NCI-H2029 (cell line): ENCODE results near the gene SPDYE17.
"Not testable (repeated sequence)": the region's sequence is repeated elsewhere in the genome, so short reads cannot be mapped to it uniquely, and the experiment has no call there.

Source experiments
- DNase-seq: peaks from one replicate; lab custom pipeline; 2025; lab: John Stamatoyannopoulos, UW

The SPDYE17 gene, protein sequence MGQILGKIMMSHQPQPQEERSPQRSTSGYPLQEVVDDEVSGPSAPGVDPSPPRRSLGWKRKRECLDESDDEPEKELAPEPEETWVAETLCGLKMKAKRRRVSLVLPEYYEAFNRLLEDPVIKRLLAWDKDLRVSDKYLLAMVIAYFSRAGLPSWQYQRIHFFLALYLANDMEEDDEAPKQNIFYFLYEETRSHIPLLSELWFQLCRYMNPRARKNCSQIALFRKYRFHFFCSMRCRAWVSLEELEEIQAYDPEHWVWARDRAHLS

DNA sequence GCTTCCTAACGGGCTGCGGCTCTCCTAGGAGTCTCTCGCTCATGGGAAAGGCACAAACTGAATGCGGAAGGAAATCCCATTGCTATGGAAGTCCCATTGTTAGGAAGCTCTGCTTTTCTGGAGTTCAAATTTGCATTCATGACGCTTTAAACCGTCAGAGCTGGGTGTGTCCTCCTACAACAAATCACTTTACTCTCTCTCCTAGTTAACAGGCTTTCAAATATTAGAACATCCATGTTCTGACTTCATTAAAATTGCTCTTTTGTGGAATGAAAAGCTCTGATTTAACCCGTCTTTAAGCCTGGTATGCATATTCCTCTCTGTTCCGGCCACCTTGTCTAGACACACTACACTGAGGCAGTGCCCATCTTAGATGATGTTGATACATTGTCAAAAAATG is at the start of gene SPDYE17:
SPDYE17 (minus strand) TSS at position 101 of the 400 bp plus-strand sequence. CDS start 1,791 bp downstream, outside the sequence.
- DNase-seq, result not testable (repeated sequence)

DNA sequence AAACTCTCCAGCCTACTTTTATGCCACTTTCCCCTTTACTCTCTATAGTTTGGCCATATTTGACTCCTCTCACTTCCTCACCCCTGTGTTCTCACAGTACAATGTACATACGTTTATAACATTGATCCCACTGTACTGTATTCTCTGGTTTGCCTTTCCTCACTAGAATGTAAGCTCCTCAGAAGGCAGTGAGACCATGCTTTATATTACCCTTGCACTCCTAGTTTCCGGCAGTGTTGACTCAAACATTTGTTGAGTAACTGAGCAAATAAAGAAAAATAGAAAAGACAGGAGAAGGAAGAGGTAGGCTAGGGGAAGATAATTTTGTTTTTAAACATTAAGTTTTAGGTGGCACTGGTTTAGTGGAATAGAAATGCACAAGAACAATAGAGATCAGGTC is 48.1 kb upstream of the SPDYE17 start:
- DNase-seq, result not testable (repeated sequence)

DNA sequence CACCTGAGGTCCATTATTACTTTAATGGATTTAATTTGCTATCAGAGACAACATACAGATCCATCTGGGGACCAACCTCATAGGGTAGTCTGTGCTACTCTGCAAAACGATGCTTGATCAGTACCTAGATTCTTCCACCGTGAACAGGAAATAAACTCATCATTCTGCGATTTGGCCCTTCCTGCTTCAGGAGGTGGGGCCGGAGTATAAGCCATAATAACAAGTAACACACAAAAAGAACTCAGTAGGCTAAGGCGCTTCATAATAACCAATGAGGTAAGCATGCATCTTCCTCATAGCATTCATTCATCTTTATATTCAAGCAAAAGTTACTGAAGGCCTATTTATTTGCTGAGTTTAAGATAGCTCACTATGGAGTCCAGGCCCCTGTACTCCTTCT is 47.5 kb upstream of the SPDYE17 start:
- DNase-seq, result not testable (repeated sequence)

GRCh38 chr7:77079112-77079511 is 47.0 kb upstream of the SPDYE17 start:
- not testable (repeated sequence) for DNase-seq

DNA sequence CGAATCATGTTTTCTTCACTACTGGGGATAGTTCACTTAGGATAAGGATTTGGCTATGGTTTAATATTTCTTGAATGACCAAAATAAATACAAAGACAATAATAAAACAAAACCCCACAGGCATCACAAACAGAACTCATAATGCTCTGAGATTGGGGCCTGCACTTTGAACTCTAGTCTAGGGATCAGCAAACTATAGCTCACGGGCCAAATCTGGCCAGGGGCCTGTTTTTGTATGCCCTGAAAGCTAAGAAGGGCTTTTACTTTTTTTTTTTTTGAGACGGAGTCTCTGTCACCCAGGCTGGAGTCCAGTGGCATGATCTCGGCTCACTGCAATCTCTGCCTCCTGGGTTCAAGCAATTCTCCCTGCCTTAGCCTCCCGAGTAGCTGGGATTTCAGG is 44.9 kb upstream of the SPDYE17 start:
- DNase-seq, result not testable (repeated sequence)

- DNase-seq, result not testable (repeated sequence)
Observed at GRCh38 chr7:77074786-77075396, 42.7 kb upstream of the SPDYE17 start.

- DNase-seq, result not testable (repeated sequence)
Observed at GRCh38 chr7:77071108-77071507, 38.9 kb upstream of the SPDYE17 start.

DNA sequence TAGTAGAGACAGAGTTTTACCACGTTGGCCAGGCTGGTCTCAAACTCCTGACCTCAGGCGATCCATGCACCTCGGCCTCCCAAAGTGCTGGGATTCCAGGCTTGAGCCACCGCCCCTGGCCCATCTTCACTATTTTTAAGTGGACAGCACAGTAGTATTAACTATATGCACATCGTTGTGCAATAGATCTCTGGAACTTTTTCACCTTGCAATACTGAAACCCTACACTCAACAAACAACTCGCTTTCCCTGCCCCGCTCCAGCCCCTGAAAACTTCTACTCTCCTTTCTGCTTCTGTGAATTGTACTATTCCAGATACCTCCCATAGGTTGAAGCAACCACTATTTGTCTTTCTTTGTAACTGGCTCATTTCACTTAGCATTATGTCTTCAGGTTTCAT is 33.7 kb upstream of the SPDYE17 start:
- not testable (repeated sequence) for DNase-seq

DNA sequence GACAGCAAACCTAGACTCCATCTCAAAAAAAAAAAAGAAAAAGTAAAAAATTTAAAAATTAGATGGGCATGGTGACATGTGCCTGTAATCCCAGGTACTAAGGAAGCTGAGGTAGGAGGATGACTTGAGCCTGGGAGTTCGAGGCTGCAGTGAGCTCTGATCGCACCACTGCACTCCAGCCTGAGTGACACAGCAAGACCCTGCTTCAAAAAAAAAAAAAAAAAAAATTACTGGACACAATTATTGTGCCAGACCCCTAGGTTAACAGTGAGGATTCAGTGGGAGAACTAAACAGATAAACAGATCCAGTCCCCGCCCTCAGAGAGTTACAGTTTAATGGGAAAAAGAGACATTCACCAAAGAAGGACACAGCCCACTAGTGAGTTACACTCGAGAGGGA is 31.6 kb upstream of the SPDYE17 start:
- DNase-seq, result not testable (repeated sequence)

GRCh38 chr7:77062557-77062956 is 30.4 kb upstream of the SPDYE17 start, which contains the start of gene SPDYE18:
TSS of gene SPDYE18 (minus strand) at chr7:77062558. CDS start at chr7:77060512, 2,046 bp downstream.
- DNase-seq, result not testable (repeated sequence)

- DNase-seq, result not testable (repeated sequence)
Observed at GRCh38 chr7:77026349-77026748, 5.8 kb downstream of the SPDYE17 start.

- not testable (repeated sequence) for DNase-seq
Observed at GRCh38 chr7:77010074-77010680, 22.0 kb downstream of the SPDYE17 start.

DNA sequence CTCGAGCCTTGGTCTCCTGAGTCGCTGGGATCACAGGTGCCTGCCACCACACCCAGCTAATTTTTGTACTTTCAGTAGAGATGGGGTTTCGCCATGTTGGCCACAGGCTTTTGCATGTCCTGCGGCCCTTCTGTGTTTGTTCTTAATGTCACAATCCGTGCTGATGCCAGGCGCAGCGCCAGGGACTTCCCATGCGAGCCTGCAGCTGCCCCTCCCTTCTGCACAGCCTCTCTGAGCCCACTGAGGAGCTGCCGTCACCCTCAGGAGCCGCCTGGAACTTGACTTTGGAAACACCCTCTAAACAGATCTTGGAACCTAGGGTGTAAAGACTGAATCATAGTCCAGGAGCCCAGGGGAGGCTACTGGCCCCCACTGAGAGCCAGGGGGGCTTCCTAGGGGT is 24.2 kb downstream of the SPDYE17 start:
- DNase-seq, result peak; percentile 60

GRCh38 chr7:77006127-77007110 is 25.7 kb downstream of the SPDYE17 start:
- DNase-seq, result not testable (repeated sequence)

DNA sequence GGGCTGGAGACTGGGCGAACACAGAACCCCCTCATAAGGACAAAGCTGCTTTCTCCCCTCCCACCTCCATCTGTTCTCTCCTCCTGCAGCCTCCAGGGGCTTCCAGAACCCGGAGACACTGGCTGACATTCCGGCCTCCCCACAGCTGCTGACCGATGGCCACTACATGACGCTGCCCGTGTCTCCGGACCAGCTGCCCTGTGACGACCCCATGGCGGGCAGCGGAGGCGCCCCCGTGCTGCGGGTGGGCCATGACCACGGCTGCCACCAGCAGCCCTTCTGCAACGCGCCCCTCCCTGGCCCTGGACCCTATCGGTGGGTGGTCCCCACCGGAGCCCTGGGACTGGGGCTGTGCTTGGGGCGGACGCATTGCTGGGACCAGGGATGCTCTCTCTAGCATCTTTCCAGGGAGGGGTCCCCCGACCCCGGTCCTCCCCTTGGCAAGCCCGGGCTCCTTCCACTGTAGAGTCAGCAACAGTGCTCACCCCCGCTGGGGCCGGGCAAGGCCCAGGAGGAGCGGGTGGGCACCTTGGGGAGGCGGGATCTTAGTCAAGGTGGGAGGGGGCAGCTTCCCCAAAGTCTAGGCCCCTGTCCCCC is 26.6 kb downstream of the SPDYE17 start:
- DNase-seq, result not testable (repeated sequence)

GRCh38 chr7:77004151-77004550 is 28.0 kb downstream of the SPDYE17 start:
- DNase-seq, result not testable (repeated sequence)

GRCh38 chr7:77003241-77003640 is 28.9 kb downstream of the SPDYE17 start:
- not testable (repeated sequence) for DNase-seq

DNA sequence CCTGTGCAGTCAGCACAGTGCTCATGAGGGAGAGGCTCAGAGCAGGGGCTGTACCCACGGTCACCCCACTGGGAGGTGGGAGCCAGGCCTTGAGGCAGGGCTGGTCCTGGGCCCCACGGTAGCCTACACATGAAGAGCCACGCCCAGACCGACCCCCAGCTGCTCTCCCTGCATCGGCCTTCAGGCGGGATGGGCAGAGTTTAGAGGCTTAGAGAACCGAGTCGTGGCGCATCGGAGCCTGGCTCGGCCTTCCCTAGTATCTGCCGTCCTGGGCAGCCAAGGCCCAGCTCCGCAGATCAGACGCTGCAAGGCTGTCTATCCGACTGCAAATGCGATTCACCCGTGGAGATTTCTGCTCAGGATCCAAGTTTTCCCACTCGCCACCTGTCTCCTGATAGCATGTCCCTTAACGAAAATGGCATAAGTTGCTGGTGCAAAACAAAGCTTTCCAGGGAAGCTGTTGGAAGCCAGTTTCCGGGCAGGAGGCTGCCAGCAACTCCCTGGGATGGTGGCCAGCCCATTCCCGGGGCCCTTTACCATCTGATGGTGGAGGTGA is 29.4 kb downstream of the SPDYE17 start:
- not testable (repeated sequence) for DNase-seq

GRCh38 chr7:77002104-77002503 is 30.1 kb downstream of the SPDYE17 start:
- not testable (repeated sequence) for DNase-seq

DNA sequence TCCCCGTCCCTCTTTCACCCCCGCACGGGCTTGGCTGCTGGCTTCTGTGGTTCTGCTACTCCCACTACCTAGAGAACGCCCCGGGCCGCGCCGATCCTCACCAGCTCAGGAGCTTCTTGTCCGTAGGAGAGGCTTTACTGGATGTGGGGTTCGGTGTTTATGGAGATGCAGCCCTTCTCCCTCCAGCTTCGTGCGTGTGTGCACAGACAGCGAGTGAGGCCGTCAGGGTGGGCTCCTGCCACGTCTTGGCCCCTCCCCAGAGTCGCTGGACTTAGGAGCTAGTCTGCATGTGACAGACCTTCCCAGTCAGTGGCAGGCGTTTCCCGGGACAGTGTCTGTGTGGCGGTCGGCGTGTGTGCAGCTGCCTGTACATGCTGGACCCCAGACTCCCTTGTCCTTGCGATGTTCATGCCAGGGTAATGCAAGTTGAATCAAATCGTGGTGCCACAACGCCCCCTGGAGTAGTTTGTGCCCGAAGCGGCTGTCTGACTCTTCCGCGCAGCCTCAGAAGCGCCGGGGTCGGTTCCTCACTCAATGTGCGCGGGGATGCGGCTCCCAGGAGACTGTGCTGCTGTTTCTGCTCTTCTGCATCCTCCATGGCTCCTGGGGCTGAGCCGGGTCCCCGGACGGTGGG is 32.6 kb downstream of the SPDYE17 start:
- not testable (repeated sequence) for DNase-seq
